Kidney (tissue), 14 donors: ENCODE measurements around the gene SMAP1. TPM values are rescaled to one million over a fixed set of nuclear protein-coding genes. Genes with fewer than 3 reads are reported as not detected.
A peak's percentile ranks its signal among the peaks of the same experiment; 100 is the strongest.

Experiments
- DNase-seq, 5 donors: peaks; one replicate each; pipeline ENCODE4 v3.0.0-alpha.2; 2013 to 2020
- FAIRE-seq: peaks from 2 replicates; lab custom pipeline; 2012; peaks lifted over from hg19 to GRCh38; lab: Jason Lieb, UNC
- H3K27ac ChIP-seq, 2 donors: one replicate each; pipeline ENCODE4 v1.7.0; 2013; ENCODE audit warnings: low read depth in 2 of 2, low read length in 2 of 2, inconsistent platforms in 1 of 2
- H3K27me3 ChIP-seq: one replicate; pipeline ENCODE4 v1.7.1; 2013; ENCODE audit warnings: low read length, inconsistent platforms; ENCODE audit not compliant: control insufficient read depth, insufficient read depth
- H3K36me3 ChIP-seq, 3 donors: one replicate each; pipeline versions ENCODE4 v1.7.0 to v1.7.1; 2013; ENCODE audit warnings: low read length in 3 of 3, control low read depth in 1 of 3, inconsistent platforms in 1 of 3; ENCODE audit not compliant: insufficient read depth in 3 of 3, control insufficient read depth in 2 of 3
- H3K4me1 ChIP-seq, 3 donors: one replicate each; pipeline versions ENCODE4 v1.7.0 to v1.7.1; 2013; ENCODE audit warnings: low read length in 3 of 3, inconsistent platforms in 1 of 3, low read depth in 1 of 3; ENCODE audit not compliant: control insufficient read depth in 2 of 3, insufficient read depth in 2 of 3
- H3K4me3 ChIP-seq, 3 donors: one replicate each; pipeline versions ENCODE4 v1.7.0 to v1.8.1; 2013; ENCODE audit warnings: low read length in 3 of 3, control low read depth in 1 of 3, inconsistent platforms in 1 of 3
- H3K9ac ChIP-seq, 3 donors: one replicate each; pipeline versions ENCODE4 v1.7.0 to v1.7.1; 2013; ENCODE audit warnings: low read length in 3 of 3, control low read depth in 1 of 3, inconsistent platforms in 1 of 3
- H3K9me3 ChIP-seq, 3 donors: one replicate each; pipeline versions ENCODE4 v1.7.0 to v1.7.1; 2013; ENCODE audit warnings: low read length in 3 of 3, control low read depth in 1 of 3, inconsistent platforms in 1 of 3; ENCODE audit not compliant: control insufficient read depth in 2 of 3, insufficient read depth in 1 of 3
- CTCF ChIP-seq: IDR thresholded peaks from 3 replicates; pipeline ENCODE4 v1.5.1; 2012; ENCODE audit warnings: mild to moderate bottlenecking, moderate library complexity, borderline replicate concordance; ENCODE audit not compliant: insufficient read depth; ENCODE audit errors: extremely low read depth
- intact Hi-C: fragments of 100-400 bp; cut with DNase I; formaldehyde crosslinking; loops from one replicate; pipeline ENCODE4 v1.11.1; 2022
- polyA plus RNA-seq: library from polyadenylated mRNA; stranded (reverse); fragments of 350-450 nt; fragmentation: Illumina TruSeq; extraction: RNeasy Lipid Tissue Mini Kit (QIAGEN cat#74804); gene quantifications from one replicate; pipeline ENCODE4 v1.2.3, GENCODE V29; 2014; ENCODE audit warnings: low read depth, low replicate concordance; ENCODE audit not compliant: insufficient read depth
- total RNA-seq: library from RNA; stranded (reverse); fragmentation: NEBNext Ultra II Directional; extraction: Animal tissue kit (Norgen Biotek cat#: 25700); gene quantifications from one replicate; pipeline ENCODE4 v1.2.1, GENCODE V29; 2021
- donor health status: control.
- donor health status: control.
- donor health status: control.
- donor health status: control.
- donor health status: control.
- donor health status: DM: yes; HTN: yes; CAD: no.
- donor health status: Normal renal cell carcinoma (clear cell type).

Gene SMAP1
- total and polyA plus RNA-seq, 2 donors from 2014 or later = 17.7 to 19.4 TPM

- Histone ChIP-seq H3K27me3 (no peaks in the 10 kb centered on the region), H3K9me3 (no peaks in the 10 kb centered on the region), H3K36me3 (no peaks in the 10 kb centered on the region), H3K9ac (no peak overlapping the region), H3K4me3 (no peak overlapping the region), H3K4me1 (no peaks in the 10 kb centered on the region), H3K27ac (no peak overlapping the region)
- no peak for TF ChIP-seq CTCF
- FAIRE-seq = no peak
- intact Hi-C loops = no loop called here
- DNase-seq = no peak
Observed at GRCh38 chr6:70813885-70814284, 146.2 kb downstream of the SMAP1 start.

DNA sequence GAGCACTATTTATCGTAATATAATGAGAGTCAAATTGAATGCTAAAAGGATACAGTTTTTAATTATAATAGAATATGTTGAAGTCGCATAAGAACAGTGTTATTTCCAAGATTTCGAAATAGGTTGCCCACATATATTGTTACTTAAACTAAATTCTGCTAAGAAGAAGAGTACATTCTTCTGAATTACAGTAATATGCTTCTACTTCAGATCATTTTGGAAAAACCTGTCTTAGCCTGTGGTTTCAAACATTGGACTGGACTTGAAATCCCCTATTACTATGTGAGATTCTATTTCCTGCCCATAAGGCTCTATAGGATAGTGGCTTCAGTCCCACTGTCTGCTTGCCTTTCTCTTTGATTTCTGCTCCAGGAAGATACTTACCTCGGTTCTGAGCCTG lies 152.0 kb downstream of the SMAP1 start:
- intact Hi-C loops = no loop called here
- no peak for FAIRE-seq
- TF ChIP-seq CTCF = no peak
- Histone ChIP-seq H3K27ac (no peak overlapping the region), H3K4me1 (no peaks in the 10 kb centered on the region), H3K36me3 (no peaks in the 10 kb centered on the region), H3K27me3 (no peaks in the 10 kb centered on the region), H3K9me3 (no peaks in the 10 kb centered on the region), H3K4me3 (no peak overlapping the region), H3K9ac (no peak overlapping the region)
- no peak for DNase-seq

- H3K36me3 ChIP-seq = no peaks in the 10 kb centered on the region
- H3K9ac ChIP-seq = no peak overlapping the region
- H3K4me3 ChIP-seq = no peak overlapping the region
- intact Hi-C loops = no loop called here
- no peak overlapping the region for H3K27ac ChIP-seq
- H3K9me3 ChIP-seq = no peaks in the 10 kb centered on the region
- no peaks in the 10 kb centered on the region for H3K27me3 ChIP-seq
- no peaks in the 10 kb centered on the region for H3K4me1 ChIP-seq
- TF ChIP-seq CTCF = no peak
- FAIRE-seq = no peak
- DNase-seq = no peak
Observed at GRCh38 chr6:70820778-70821177, 153.1 kb downstream of the SMAP1 start.

- no peak overlapping the region for H3K9ac ChIP-seq
- no peaks in the 10 kb centered on the region for H3K36me3 ChIP-seq
- no peaks in the 10 kb centered on the region for H3K9me3 ChIP-seq
- FAIRE-seq (no peak), DNase-seq (peak in 1 of 5 donors; percentile 5)
- H3K27me3 ChIP-seq = no peaks in the 10 kb centered on the region
- no peak overlapping the region for H3K4me3 ChIP-seq
- no peak for TF ChIP-seq CTCF
- no peak overlapping the region for H3K27ac ChIP-seq
- intact Hi-C loops = no loop called here
- no peaks in the 10 kb centered on the region for H3K4me1 ChIP-seq
Observed at GRCh38 chr6:70821751-70822150, 154.1 kb downstream of the SMAP1 start.
